ENCODE data around the gene PSMD13.

The PSMD13 gene

GRCh38 chr11:280706-281485 is 44.1 kb downstream of the PSMD13 start:
- TF ChIP-seq ZNF8 (CRISPR knock-in tag; IDR thresholded peaks at IDR 0.05) (no peak), ZNF70 (CRISPR knock-in tag; IDR thresholded peaks at IDR 0.05) (no peak), PATZ1 (CRISPR knock-in tag; IDR thresholded peaks at IDR 0.05; ENCODE audit: borderline replicate concordance) (no peak), RARB (CRISPR knock-in tag; IDR thresholded peaks at IDR 0.05) (no peak), ZFP3 (CRISPR knock-in tag; IDR thresholded peaks at IDR 0.05) (no peak), SNAI2 (CRISPR knock-in tag; IDR thresholded peaks at IDR 0.05) (no peak), CREB5 (CRISPR knock-in tag; IDR thresholded peaks at IDR 0.05; ENCODE audit: low read depth) (no peak), ZC3H10 (CRISPR knock-in tag; IDR thresholded peaks at IDR 0.05) (no peak), TSHZ2 (CRISPR knock-in tag; IDR thresholded peaks at IDR 0.05) (no peak), OSR1 (CRISPR knock-in tag; IDR thresholded peaks at IDR 0.05) (no peak), ZFP30 (CRISPR knock-in tag; IDR thresholded peaks at IDR 0.05) (no peak), ESRRG (CRISPR knock-in tag; IDR thresholded peaks at IDR 0.05) (no peak), PPARA (CRISPR knock-in tag; IDR thresholded peaks at IDR 0.05; ENCODE audit: borderline replicate concordance) (no peak), GLIS3 (CRISPR knock-in tag; IDR thresholded peaks at IDR 0.05) (no peak), ZNF565 (CRISPR knock-in tag; conservative IDR thresholded peaks at IDR 0.05; ENCODE audit: low read depth) (no peak), ARNTL (CRISPR knock-in tag; IDR thresholded peaks at IDR 0.05; ENCODE audit: borderline replicate concordance, low read depth) (no peak), ISL1 (CRISPR knock-in tag; IDR thresholded peaks at IDR 0.05) (no peak), POU6F1 (CRISPR knock-in tag; IDR thresholded peaks at IDR 0.05; ENCODE audit: borderline replicate concordance, low read depth) (no peak)

GRCh38 chr11:281486-282161 is 44.8 kb downstream of the PSMD13 start:
- no peak for ATAC-seq
- TF ChIP-seq TOX (CRISPR knock-in tag; IDR thresholded peaks at IDR 0.05; ENCODE audit: borderline replicate concordance), result no peak

More at GRCh38 chr11:280706-281485, 44.1 kb downstream of the PSMD13 start:
- ATAC-seq, result no peak

- no peak for ATAC-seq
- TF ChIP-seq SNAI2 (CRISPR knock-in tag; IDR thresholded peaks at IDR 0.05) (no peak), ZNF8 (CRISPR knock-in tag; IDR thresholded peaks at IDR 0.05) (no peak), CSDC2 (CRISPR knock-in tag; IDR thresholded peaks at IDR 0.05) (no peak), TSHZ2 (CRISPR knock-in tag; IDR thresholded peaks at IDR 0.05) (no peak), ZC3H10 (CRISPR knock-in tag; IDR thresholded peaks at IDR 0.05) (no peak), CSRNP3 (CRISPR knock-in tag; IDR thresholded peaks at IDR 0.05) (no peak)
These were observed 45.4 kb downstream of the PSMD13 start for GRCh38 chr11:282171-282570.

Measured in SK-N-SH treated with all-trans-retinoic acid at 6 μM for 48 hours (cell line).